GM23338 (cell line): Measurements from ENCODE around the gene AK4.

Experiments
- CREB1 ChIP-seq: fragments of 250-450 bp; sonication (Bioruptor Pico); IDR thresholded peaks from 2 replicates; pipeline ENCODE4 v1.5.0; 2020; ENCODE audit warnings: low read depth, mild to moderate bottlenecking, moderate library complexity
- EZH2 ChIP-seq: fragments of 200-600 bp; sonication (generic); IDR thresholded peaks from one replicate; pipeline ENCODE4 v1.8.0; 2017; ENCODE audit warnings: antibody characterized with exemption, mild to moderate bottlenecking, low read depth; ENCODE audit not compliant: unreplicated experiment
- EZH2phosphoT487 ChIP-seq: fragments of 200-600 bp; sonication (generic); IDR thresholded peaks from one replicate; pipeline ENCODE4 v1.8.1; 2018; ENCODE audit warnings: antibody characterized with exemption; ENCODE audit not compliant: unreplicated experiment
- POLR2AphosphoS5 ChIP-seq: IDR thresholded peaks from 2 replicates; pipeline ENCODE4 v1.6.1; 2016; ENCODE audit warnings: antibody characterized with exemption, low read depth
- ZNF114 ChIP-seq: fragments of 250-450 bp; sonication (Bioruptor Pico); IDR thresholded peaks from 2 replicates; pipeline ENCODE4 v1.5.0; 2020; ENCODE audit warnings: mild to moderate bottlenecking, moderate library complexity
- ZNF331 ChIP-seq: fragments of 250-450 bp; sonication (Bioruptor Pico); IDR thresholded peaks from 2 replicates; pipeline ENCODE4 v1.5.0; 2020; ENCODE audit warnings: low read depth, mild to moderate bottlenecking, moderate library complexity
- TF ChIP-seq, protein P1 (sequence below), 2 experiments: fragments of 200-600 bp in 1 of 2; sonication (generic) in 1 of 2; conservative IDR thresholded peaks; 2 replicates each; pipeline versions ENCODE4 v1.5.1 to v1.6.1; 2016 to 2017; ENCODE audit warnings: antibody characterized with exemption in 2 of 2, low read depth in 2 of 2, mild to moderate bottlenecking in 2 of 2, moderate library complexity in 1 of 2
- TF ChIP-seq, protein P2 (sequence below): IDR thresholded peaks from one replicate; pipeline ENCODE4 v1.6.1; 2018; ENCODE audit warnings: antibody characterized with exemption; ENCODE audit not compliant: unreplicated experiment

DNA sequence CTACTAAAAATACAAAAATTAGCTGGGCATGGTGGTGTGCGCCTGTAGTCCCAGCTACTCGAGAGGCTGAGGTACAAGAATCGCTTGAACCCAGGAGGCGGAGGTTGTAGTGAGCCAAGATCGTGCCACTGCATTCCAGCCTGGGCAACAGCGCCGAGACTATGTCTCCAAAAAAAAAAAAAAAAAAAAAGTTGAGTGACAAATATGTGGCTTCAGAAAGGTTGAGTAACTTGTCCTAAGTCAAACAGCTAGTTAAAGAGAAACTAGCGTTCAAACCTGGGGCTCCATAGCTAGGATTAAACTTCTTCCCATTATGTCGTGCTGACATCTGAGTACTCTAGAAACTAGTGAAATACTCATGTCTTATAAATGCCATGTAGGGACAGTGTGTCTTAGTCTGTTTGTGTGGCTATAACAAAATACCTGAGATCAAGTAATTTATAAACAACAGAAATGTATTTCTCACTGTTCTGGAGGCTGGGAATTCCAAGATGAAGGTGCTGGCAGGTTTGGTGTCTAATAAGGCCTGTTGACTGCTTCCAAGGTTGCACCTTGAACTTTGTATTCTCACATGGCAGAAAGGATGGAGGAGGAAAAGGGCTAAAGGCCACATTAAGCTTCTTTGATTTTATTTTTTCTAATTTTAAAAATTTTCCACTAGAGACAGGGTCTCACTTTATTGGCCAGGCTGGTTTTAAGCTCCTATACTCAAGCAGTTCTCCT, 12.0 kb downstream of the AK4 start:
- TF ChIP-seq EZH2phosphoT487 (no peak), EZH2 (no peak), ZNF331 (CRISPR knock-in tag) (no peak), POLR2AphosphoS5 (no peak), ZNF114 (CRISPR knock-in tag) (no peak), CREB1 (CRISPR knock-in tag) (no peak)
- TF ChIP-seq, protein P1, sequence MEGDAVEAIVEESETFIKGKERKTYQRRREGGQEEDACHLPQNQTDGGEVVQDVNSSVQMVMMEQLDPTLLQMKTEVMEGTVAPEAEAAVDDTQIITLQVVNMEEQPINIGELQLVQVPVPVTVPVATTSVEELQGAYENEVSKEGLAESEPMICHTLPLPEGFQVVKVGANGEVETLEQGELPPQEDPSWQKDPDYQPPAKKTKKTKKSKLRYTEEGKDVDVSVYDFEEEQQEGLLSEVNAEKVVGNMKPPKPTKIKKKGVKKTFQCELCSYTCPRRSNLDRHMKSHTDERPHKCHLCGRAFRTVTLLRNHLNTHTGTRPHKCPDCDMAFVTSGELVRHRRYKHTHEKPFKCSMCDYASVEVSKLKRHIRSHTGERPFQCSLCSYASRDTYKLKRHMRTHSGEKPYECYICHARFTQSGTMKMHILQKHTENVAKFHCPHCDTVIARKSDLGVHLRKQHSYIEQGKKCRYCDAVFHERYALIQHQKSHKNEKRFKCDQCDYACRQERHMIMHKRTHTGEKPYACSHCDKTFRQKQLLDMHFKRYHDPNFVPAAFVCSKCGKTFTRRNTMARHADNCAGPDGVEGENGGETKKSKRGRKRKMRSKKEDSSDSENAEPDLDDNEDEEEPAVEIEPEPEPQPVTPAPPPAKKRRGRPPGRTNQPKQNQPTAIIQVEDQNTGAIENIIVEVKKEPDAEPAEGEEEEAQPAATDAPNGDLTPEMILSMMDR (conservative IDR thresholded peaks at IDR 0.05; ENCODE audit: low read depth in 2 of 2), result no peak
- TF ChIP-seq, protein P2, sequence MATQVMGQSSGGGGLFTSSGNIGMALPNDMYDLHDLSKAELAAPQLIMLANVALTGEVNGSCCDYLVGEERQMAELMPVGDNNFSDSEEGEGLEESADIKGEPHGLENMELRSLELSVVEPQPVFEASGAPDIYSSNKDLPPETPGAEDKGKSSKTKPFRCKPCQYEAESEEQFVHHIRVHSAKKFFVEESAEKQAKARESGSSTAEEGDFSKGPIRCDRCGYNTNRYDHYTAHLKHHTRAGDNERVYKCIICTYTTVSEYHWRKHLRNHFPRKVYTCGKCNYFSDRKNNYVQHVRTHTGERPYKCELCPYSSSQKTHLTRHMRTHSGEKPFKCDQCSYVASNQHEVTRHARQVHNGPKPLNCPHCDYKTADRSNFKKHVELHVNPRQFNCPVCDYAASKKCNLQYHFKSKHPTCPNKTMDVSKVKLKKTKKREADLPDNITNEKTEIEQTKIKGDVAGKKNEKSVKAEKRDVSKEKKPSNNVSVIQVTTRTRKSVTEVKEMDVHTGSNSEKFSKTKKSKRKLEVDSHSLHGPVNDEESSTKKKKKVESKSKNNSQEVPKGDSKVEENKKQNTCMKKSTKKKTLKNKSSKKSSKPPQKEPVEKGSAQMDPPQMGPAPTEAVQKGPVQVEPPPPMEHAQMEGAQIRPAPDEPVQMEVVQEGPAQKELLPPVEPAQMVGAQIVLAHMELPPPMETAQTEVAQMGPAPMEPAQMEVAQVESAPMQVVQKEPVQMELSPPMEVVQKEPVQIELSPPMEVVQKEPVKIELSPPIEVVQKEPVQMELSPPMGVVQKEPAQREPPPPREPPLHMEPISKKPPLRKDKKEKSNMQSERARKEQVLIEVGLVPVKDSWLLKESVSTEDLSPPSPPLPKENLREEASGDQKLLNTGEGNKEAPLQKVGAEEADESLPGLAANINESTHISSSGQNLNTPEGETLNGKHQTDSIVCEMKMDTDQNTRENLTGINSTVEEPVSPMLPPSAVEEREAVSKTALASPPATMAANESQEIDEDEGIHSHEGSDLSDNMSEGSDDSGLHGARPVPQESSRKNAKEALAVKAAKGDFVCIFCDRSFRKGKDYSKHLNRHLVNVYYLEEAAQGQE, result no peak
